ENCODE data around the gene MRAS. TPM values are rescaled to one million over a fixed set of nuclear protein-coding genes. Genes with fewer than 3 reads are reported as not detected.

MRAS gene
- total RNA-seq, 2 experiments from 2014 or later, result 0.69 to 1.0 TPM

DNA sequence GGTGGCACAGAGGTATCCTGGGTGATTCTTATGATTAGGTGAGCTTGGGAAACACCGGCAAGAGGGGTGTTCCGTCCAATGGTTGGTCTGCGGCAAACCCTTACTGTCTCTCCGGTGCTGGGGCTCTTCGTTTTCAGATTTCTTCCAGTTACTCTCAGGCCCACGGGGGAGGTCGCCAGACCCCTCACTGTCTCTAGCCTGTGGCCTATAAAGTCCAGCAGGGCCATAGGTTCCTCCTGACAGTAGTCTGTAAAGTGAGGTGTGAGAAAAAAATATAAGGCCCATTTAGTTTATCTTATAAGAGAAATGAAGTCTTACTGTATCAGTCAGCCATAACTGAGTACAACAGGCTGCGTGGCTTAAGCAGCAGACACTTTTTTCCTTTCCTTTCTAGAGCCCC, 87.5 kb downstream of the MRAS start:
- DNase-seq, result no peak
- no peak for ATAC-seq (ENCODE audit: low read depth)
- Mint-ChIP-seq H3K9me3 (no peaks in the 10 kb centered on the region), H3K36me3 (no peaks in the 10 kb centered on the region), H3K4me1 (peaks cover 8% of the 10 kb centered on the region), H3K27me3 (peaks cover 54% of the 10 kb centered on the region), H3K27ac (no peak overlapping the region), H3K4me3 (peak overlapping the region; percentile 55)
- POLR2A ChIA-PET, result no interaction called here

DNA sequence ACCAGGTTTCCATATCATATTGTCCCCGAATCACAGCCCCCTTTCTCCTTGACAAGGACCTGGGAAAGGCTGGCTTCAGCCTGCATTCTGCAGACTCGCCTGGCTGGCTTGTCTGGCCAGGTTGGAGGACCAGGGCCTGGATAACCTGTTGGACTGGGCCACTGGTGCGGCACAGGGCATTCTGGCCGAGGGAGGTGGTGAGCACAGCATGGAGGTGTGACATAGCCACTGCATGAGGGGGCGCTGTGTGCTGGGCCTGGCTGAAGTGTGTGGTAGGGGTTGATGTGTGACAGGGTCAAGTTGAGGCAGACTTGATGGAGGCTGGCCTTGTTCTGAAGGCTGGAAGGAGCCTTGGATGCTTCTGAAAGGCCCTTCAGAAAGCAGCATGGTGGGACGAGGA, 88.9 kb downstream of the MRAS start:
- no peaks in the 10 kb centered on the region for H3K36me3 Mint-ChIP-seq
- DNase-seq (no peak), ATAC-seq (ENCODE audit: low read depth) (no peak)
- H3K27me3 Mint-ChIP-seq, result peaks cover 44% of the 10 kb centered on the region
- H3K27ac Mint-ChIP-seq, result no peak overlapping the region
- no peaks in the 10 kb centered on the region for H3K9me3 Mint-ChIP-seq
- no peak overlapping the region for H3K4me3 Mint-ChIP-seq
- peaks cover 8% of the 10 kb centered on the region for H3K4me1 Mint-ChIP-seq
- POLR2A ChIA-PET, result no interaction called here

DNA sequence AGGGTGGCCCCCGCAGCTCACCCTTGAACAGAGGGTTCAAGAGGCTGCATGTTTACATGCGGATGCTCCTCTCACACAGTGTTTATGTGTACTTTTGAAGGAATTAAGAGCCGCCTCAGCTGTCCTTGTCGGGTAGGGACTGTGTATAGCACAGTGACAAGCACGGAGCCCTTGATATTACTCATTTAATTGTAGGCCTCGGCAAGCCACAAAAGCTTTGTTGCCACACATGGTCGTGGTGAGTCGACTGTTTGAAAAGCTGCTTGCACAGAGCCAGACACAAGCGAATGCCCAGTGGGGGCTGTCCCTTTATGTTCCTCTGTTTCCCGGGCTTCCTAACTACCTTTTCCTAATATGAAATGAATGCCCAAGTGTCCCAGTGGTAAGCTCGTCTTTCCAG, 90.5 kb downstream of the MRAS start:
- Mint-ChIP-seq H3K27ac (no peak overlapping the region), H3K9me3 (no peaks in the 10 kb centered on the region), H3K4me3 (no peak overlapping the region), H3K4me1 (peaks cover 4% of the 10 kb centered on the region), H3K27me3 (peaks cover 35% of the 10 kb centered on the region), H3K36me3 (no peaks in the 10 kb centered on the region)
- POLR2A ChIA-PET, result no interaction called here
- ATAC-seq (ENCODE audit: low read depth), result no peak
- DNase-seq, result no peak

DNA sequence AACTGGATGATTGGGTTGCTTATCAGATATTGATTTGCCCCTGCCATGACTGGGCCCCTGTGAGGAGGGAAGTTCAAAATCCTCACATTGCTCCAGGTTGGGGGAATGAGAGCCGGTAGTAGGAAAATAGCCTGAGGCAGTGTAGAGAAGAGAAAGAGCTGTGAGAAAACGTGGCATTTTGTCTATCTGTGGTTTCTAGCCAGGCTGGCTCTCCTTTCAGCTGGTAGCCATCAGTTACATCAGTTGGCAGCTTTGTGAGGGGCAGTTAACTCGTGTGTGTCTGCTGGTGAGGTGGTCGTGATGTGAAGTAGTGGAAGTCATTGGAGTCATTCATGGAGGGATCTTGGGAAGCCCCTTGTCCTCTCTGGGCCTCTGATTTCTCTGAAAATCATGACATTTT, 91.3 kb downstream of the MRAS start:
- no peaks in the 10 kb centered on the region for H3K9me3 Mint-ChIP-seq
- POLR2A ChIA-PET, result no interaction called here
- no peak overlapping the region for H3K27ac Mint-ChIP-seq
- peaks cover 29% of the 10 kb centered on the region for H3K27me3 Mint-ChIP-seq
- DNase-seq (no peak), ATAC-seq (ENCODE audit: low read depth) (no peak)
- H3K4me1 Mint-ChIP-seq, result no peaks in the 10 kb centered on the region
- no peaks in the 10 kb centered on the region for H3K36me3 Mint-ChIP-seq
- no peak overlapping the region for H3K4me3 Mint-ChIP-seq

DNA sequence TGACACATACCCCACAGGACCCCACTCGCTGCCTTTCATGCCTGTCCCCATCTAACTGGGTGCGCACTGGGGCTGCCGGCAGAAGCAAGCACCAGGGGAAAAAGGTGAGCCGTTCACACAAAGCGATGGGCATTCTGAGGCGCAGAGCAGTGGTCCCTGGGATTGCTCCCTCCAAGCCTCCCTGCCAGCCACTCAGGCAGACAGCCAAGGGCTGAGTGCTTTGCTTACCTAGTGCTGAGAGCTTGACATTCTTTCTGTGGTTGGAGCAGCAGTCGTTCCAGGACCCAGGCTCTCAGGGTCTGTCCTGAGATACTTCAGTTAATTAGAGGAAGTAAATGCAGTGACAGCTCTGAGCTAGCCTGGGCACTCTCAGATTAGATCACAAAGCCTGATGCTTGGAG, 91.7 kb downstream of the MRAS start:
- ATAC-seq (ENCODE audit: low read depth) (no peak), DNase-seq (no peak)
- Mint-ChIP-seq H3K4me1 (no peaks in the 10 kb centered on the region), H3K9me3 (no peaks in the 10 kb centered on the region), H3K36me3 (no peaks in the 10 kb centered on the region), H3K4me3 (no peak overlapping the region), H3K27ac (no peak overlapping the region), H3K27me3 (peaks cover 28% of the 10 kb centered on the region)
- POLR2A ChIA-PET, result no interaction called here

DNA sequence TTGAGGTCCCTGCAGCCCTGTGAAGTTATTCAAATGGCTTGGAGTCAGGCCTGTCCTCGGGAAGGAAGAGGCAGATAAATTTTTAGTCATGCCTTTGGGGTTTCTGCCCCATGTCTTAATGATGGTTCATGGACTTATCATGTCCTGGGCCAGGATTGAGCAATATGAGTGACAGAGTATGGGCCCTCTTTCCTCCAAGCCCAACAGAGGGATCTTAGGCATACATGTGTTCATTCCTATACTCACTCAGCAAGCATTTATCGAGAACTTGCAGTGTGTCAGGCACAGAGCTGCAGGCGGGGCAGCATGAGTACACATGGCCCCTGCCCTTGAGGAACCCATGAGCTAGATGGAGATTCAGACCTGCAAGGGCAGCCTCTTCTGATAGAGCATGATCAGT, 92.2 kb downstream of the MRAS start:
- Mint-ChIP-seq H3K4me3 (no peak overlapping the region), H3K27ac (no peak overlapping the region), H3K36me3 (no peaks in the 10 kb centered on the region), H3K27me3 (peaks cover 26% of the 10 kb centered on the region), H3K4me1 (no peaks in the 10 kb centered on the region), H3K9me3 (no peaks in the 10 kb centered on the region)
- POLR2A ChIA-PET, result no interaction called here
- DNase-seq (no peak), ATAC-seq (ENCODE audit: low read depth) (no peak)

DNA sequence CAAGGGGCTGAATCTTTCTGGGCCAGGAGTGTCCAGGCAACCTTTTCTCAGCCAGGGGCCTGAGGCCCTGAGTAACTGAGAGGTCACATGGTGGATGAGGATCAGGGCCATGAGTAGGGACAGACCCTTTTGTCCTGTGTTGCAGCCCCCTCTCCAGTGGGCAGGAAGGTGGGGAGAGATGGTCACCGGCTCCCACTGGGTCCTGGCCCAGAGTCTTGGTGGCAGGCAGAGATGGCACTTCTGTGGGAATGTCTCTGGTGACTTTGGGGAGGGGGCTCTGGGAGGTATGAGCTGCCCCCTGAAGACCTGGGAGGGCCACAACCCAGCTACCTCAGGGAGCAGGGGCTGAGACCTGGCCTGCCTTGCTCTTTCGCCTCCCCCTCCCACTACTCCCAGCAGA, 92.9 kb downstream of the MRAS start:
- no peak overlapping the region for H3K27ac Mint-ChIP-seq
- POLR2A ChIA-PET, result no interaction called here
- DNase-seq (no peak), ATAC-seq (ENCODE audit: low read depth) (no peak)
- peaks cover 22% of the 10 kb centered on the region for H3K27me3 Mint-ChIP-seq
- no peaks in the 10 kb centered on the region for H3K4me1 Mint-ChIP-seq
- H3K4me3 Mint-ChIP-seq, result no peak overlapping the region
- H3K36me3 Mint-ChIP-seq, result no peaks in the 10 kb centered on the region
- no peaks in the 10 kb centered on the region for H3K9me3 Mint-ChIP-seq

DNA sequence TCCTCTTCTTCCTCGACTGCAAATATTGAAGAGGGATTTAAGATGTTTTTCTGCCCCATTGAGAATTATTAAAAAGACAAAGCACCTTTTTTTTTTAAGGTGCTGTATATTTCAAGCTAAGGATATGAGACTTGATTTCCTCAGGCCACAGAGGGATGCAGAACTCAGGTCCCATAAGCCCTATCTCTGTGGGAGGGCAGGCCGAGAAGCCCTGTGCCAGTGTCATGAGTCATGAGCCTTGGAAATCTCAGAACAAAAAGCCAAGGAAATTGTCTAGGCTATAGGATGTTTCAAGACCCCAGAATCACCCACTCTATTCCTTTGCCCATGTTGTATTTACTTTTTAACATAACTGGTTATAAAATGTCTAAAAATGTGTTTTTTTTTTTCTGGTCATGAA, 93.4 kb downstream of the MRAS start:
- no peak for DNase-seq
- Mint-ChIP-seq H3K36me3 (no peaks in the 10 kb centered on the region), H3K27me3 (peaks cover 17% of the 10 kb centered on the region), H3K27ac (no peak overlapping the region), H3K9me3 (no peaks in the 10 kb centered on the region), H3K4me3 (no peak overlapping the region), H3K4me1 (no peaks in the 10 kb centered on the region)
- POLR2A ChIA-PET, result no interaction called here
- ATAC-seq (ENCODE audit: low read depth), result no peak

DNA sequence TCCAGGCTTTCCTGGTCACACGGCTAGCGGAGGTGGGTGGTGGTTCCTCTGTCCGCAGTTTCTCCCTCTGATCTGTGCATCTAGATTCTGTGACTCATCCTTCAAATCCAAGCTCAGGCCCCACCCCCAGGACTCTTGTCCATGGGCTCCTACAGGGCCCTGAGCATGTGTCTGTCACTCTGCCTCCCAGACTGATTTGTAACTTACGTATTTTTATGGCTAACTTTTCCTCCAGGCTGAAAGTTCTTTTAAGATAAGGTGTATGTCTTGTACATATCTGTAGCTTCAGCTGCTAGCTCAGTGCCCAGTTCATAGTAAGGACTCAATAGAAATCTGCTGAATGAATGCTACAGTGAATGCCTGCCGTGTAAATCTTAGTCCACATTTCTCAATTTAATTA, 94.1 kb downstream of the MRAS start:
- no peak overlapping the region for H3K27ac Mint-ChIP-seq
- no peaks in the 10 kb centered on the region for H3K9me3 Mint-ChIP-seq
- H3K27me3 Mint-ChIP-seq, result peaks cover 14% of the 10 kb centered on the region
- POLR2A ChIA-PET, result no interaction called here
- no peaks in the 10 kb centered on the region for H3K4me1 Mint-ChIP-seq
- H3K36me3 Mint-ChIP-seq, result no peaks in the 10 kb centered on the region
- ATAC-seq (ENCODE audit: low read depth), result no peak
- no peak overlapping the region for H3K4me3 Mint-ChIP-seq
- DNase-seq, result no peak

DNA sequence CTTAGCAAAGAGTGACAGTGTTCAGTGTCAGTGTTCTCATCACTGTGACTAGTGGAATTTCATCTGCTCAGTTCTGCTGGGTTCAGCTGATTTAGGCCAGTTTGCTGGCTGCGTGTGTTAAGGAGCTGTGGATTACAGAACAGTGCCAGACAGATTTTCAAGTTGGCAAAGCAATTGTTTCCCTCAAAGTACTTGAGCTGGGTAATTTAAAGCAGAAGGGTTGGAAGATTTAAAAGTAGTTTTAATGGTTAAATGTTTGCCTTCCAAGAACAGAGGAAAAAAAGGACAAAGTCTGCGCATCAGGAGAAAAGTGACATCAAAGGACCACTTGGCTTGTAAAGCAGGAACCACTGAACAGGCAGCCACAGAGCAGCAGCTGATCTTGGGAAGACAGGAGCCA, 94.7 kb downstream of the MRAS start:
- no peak overlapping the region for H3K4me3 Mint-ChIP-seq

DNA sequence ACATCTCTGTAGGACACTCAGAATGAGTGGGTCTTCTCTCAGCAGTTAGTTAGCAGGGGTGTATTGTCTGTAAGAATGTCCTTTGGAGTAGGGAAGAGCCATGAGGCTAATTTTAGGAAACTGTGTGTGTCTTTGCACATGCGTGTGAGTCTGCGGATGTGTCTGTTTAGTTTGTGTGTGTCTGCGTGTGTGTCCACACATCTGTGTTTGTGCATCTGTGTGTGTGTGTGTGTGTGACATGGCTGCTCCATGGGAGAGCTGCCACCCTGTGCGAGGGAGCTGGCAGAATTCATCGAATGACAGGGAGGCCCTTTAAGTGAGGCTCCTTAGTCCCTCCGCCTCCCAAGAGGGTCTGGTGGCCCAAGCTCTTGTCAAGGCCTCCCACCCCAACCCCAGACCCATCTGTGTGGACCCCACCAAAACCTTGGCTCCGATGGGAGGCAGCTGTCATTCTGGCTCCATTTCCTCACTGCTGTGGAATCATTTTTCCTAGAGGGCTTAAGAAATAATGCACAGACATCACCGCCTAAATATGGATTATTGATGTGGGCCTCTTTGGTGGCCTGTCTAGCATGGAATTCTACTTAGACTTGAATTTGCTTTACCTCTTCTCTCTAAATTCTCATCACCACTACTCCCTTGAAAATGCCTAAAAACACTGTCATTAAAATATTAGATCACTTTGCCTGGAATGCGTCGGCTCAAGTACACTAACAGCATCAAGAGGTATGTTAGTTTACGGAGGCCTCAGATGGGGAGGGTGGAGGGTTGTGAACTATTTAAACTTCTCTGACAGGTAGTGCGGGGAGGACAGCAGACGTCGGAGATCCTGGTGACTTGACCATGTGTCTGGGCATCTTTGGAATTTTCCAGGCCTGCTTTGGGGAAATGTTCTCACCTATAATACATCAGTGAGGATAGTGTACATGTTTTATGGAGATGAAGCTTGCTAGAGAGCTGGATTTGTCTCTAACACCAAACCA, 95.4 kb downstream of the MRAS start:
- ATAC-seq (ENCODE audit: low read depth), result no peak
- H3K9me3 Mint-ChIP-seq, result no peaks in the 10 kb centered on the region
- no peak for DNase-seq
- POLR2A ChIA-PET, result no interaction called here
- no peak overlapping the region for H3K4me3 Mint-ChIP-seq
- no peaks in the 10 kb centered on the region for H3K4me1 Mint-ChIP-seq
- no peak overlapping the region for H3K27ac Mint-ChIP-seq
- H3K36me3 Mint-ChIP-seq, result no peaks in the 10 kb centered on the region
- peaks cover 13% of the 10 kb centered on the region for H3K27me3 Mint-ChIP-seq

More for the DNA sequence above, 94.7 kb downstream of the MRAS start:
- ATAC-seq (ENCODE audit: low read depth) (no peak), DNase-seq (no peak)
- H3K9me3 Mint-ChIP-seq, result no peaks in the 10 kb centered on the region
- no peaks in the 10 kb centered on the region for H3K36me3 Mint-ChIP-seq
- H3K27ac Mint-ChIP-seq, result no peak overlapping the region
- H3K27me3 Mint-ChIP-seq, result peaks cover 11% of the 10 kb centered on the region
- no peaks in the 10 kb centered on the region for H3K4me1 Mint-ChIP-seq
- POLR2A ChIA-PET, result no interaction called here

DNA sequence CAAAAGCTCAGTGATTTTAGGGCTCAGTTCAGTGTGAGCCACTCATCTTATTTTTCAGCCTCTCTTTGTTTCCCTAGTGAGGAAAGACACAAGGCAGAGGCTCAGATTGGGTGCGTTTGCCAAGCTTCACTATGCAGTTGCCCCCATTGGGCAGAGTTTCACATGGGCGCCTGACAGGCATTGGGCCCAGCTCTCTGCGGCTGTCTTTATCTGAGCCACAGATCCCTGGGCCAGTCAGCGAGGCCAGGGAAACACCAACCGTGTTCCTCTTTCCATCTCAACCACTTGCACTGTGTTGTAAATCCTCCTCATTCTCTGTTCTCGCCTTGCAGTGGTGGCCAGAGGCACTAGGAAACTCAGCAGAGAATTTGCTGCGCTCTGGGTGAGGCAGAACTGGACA, 96.9 kb downstream of the MRAS start:
- Mint-ChIP-seq H3K4me1 (no peaks in the 10 kb centered on the region), H3K27ac (no peak overlapping the region), H3K27me3 (peaks cover 9% of the 10 kb centered on the region), H3K9me3 (no peaks in the 10 kb centered on the region), H3K36me3 (no peaks in the 10 kb centered on the region), H3K4me3 (no peak overlapping the region)
- no peak for ATAC-seq (ENCODE audit: low read depth)
- POLR2A ChIA-PET, result no interaction called here
- DNase-seq, result no peak

DNA sequence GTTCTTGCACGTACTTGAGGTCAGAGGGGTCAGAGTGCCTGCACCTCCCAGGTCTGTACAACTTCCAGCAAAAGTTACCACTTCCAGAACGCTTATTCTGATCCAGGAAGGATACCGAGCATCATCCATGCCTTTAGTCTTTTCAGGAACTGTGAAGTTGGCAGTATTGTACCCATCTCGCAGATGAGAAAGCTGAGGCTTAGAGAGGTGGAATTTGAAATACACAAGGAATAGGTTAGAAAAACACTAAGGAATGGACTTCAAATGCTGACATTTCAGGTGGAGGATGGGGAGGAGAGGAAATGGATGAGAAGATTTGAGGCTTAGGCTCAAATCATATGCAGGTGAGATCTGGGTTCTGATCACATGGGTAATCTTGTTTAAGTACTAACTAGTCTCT, 97.3 kb downstream of the MRAS start:
- DNase-seq (no peak), ATAC-seq (ENCODE audit: low read depth) (no peak)
- POLR2A ChIA-PET, result no interaction called here
- H3K36me3 Mint-ChIP-seq, result no peaks in the 10 kb centered on the region
- H3K27me3 Mint-ChIP-seq, result peaks cover 9% of the 10 kb centered on the region
- H3K27ac Mint-ChIP-seq, result no peak overlapping the region
- H3K4me1 Mint-ChIP-seq, result no peaks in the 10 kb centered on the region
- H3K9me3 Mint-ChIP-seq, result no peaks in the 10 kb centered on the region
- H3K4me3 Mint-ChIP-seq, result no peak overlapping the region

DNA sequence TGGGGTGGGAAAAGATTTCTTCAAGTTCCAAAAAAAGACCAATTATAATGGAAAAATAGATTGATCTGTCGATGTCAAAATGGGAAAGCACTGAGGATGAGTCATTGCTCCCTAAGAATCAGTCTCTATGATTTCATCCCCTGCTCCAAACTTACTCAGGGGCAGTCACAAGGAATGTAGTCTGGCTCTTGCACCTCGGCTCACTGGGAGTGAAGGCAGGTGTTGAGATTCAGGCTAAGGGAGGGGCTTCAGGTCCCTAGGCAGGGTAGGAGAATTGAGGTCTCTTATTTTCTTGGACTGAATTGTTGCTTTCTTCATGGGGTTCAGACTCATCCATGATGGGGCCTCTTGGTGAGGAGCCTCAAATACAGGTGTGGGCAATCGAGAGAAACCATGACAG, 100.3 kb downstream of the MRAS start:
- Mint-ChIP-seq H3K4me3 (no peak overlapping the region), H3K27me3 (peaks cover 5% of the 10 kb centered on the region), H3K36me3 (no peaks in the 10 kb centered on the region), H3K27ac (no peak overlapping the region), H3K4me1 (no peaks in the 10 kb centered on the region), H3K9me3 (no peaks in the 10 kb centered on the region)
- POLR2A ChIA-PET, result no interaction called here
- DNase-seq (no peak), ATAC-seq (ENCODE audit: low read depth) (no peak)

All from activated naive CD8-positive, alpha-beta T cell treated with anti-CD3 and anti-CD28 coated beads, Interleukin-2, amount 10 ng/mL, durations not matched to agents 7 days and 5 days (primary cell).